Esophagus squamous epithelium (tissue), 5 donors: ENCODE data around the gene CNTNAP2. TPM values are rescaled to one million over a fixed set of nuclear protein-coding genes. Genes with fewer than 3 reads are reported as not detected.

ENCODE experiments used
- DNase-seq: peaks from one replicate; lab custom pipeline; 2025; lab: John Stamatoyannopoulos, UW
- H3K27ac ChIP-seq, 4 donors: fragments of 200-600 bp; sonication (generic); one replicate each; pipeline ENCODE4 v1.5.1; 2016 to 2019; ENCODE audit warnings: mild to moderate bottlenecking in 1 of 4
- H3K27me3 ChIP-seq, 4 donors: fragments of 200-600 bp; sonication (generic); 1 replicate in 3 of 4; 2 replicates in 1 of 4; pipeline versions ENCODE4 v1.5.1 to v1.6.0; 2017 to 2021; ENCODE audit warnings: antibody characterized with exemption in 1 of 4
- H3K36me3 ChIP-seq, 3 donors: fragments of 200-600 bp; sonication (generic); one replicate each; pipeline ENCODE4 v1.5.1; 2016 to 2019
- H3K4me1 ChIP-seq, 3 donors: fragments of 200-600 bp; sonication (generic); one replicate each; pipeline ENCODE4 v1.5.1; 2017 to 2019
- H3K4me3 ChIP-seq, 4 donors: fragments of 200-600 bp; sonication (generic); 1 replicate in 3 of 4; 2 replicates in 1 of 4; pipeline ENCODE4 v1.5.1; 2016 to 2019; ENCODE audit warnings: mild to moderate bottlenecking in 2 of 4, moderate library complexity in 1 of 4
- H3K9me3 ChIP-seq, 3 donors: fragments of 200-600 bp; sonication (generic); one replicate each; pipeline ENCODE4 v1.5.1; 2016 to 2019
- POLR2A ChIP-seq, 4 donors: fragments of 450-650 bp; IDR thresholded peaks; one replicate each; pipeline ENCODE4 v1.6.1; 2017; ENCODE audit warnings: antibody characterized with exemption in 4 of 4, mild to moderate bottlenecking in 4 of 4, moderate library complexity in 3 of 4
- WGBS, 2 donors: methylation state at CpG; one replicate each; pipeline ENCODE4 v1.1.5; 2018; 5-methylcytosine and 5-hydroxymethylcytosine counted together
- intact Hi-C: fragments of 100-400 bp; cut with DNase I; formaldehyde crosslinking; loops from one replicate; pipeline ENCODE4 v1.15.0; 2022
- total RNA-seq, 4 donors: library from RNA; depleted of rRNA; stranded (reverse); fragments of >200 nt; gene quantifications; one replicate each; pipeline ENCODE4 v1.1.0, GENCODE V29; 2016
- TF ChIP-seq, protein P1 (sequence below), 6 experiments: fragments of 450-650 bp in 4 of 6; fragments of 200-600 bp in 2 of 6; sonication (generic) in 2 of 6; IDR thresholded peaks; one replicate each; pipeline ENCODE4 v1.5.1; 2016 to 2019; ENCODE audit warnings: antibody characterized with exemption in 6 of 6, mild to moderate bottlenecking in 4 of 6, moderate library complexity in 4 of 6
- donor health status: DM: yes; HTN: yes; CAD: no.

CNTNAP2 gene
- total RNA-seq, 4 donors from 2014 or later, result 0.95 to 2.3 (median 1.2) TPM

DNA sequence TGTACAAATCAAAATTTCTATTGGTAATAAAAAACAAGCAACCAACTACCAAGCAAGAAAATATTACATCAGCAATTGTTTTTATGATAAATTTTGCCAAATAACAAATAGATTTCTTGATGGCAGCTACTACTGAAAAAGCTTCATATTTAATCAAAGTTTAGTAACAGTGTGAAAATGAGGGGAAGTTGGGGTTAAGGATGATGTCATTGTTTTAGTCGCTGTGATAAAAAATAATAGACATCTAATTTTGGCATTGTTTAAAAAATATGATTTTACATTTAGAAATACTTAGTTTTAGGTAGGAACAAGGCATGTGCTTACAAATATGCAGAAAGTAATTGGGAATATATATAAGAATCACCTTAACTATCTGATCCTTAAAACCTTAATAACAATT, 145.9 kb downstream of the CNTNAP2 start:
- H3K27ac ChIP-seq, result no peak overlapping the region
- no peaks in the 10 kb centered on the region for H3K27me3 ChIP-seq
- TF ChIP-seq POLR2A (IDR thresholded peaks at IDR 0.05), result no peak
- TF ChIP-seq, protein P1, sequence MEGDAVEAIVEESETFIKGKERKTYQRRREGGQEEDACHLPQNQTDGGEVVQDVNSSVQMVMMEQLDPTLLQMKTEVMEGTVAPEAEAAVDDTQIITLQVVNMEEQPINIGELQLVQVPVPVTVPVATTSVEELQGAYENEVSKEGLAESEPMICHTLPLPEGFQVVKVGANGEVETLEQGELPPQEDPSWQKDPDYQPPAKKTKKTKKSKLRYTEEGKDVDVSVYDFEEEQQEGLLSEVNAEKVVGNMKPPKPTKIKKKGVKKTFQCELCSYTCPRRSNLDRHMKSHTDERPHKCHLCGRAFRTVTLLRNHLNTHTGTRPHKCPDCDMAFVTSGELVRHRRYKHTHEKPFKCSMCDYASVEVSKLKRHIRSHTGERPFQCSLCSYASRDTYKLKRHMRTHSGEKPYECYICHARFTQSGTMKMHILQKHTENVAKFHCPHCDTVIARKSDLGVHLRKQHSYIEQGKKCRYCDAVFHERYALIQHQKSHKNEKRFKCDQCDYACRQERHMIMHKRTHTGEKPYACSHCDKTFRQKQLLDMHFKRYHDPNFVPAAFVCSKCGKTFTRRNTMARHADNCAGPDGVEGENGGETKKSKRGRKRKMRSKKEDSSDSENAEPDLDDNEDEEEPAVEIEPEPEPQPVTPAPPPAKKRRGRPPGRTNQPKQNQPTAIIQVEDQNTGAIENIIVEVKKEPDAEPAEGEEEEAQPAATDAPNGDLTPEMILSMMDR (IDR thresholded peaks at IDR 0.05), result no peak
- 52 to 58% methylated on average over 1 of the region's 1 CpG for WGBS, 2 donors
- no peaks in the 10 kb centered on the region for H3K4me1 ChIP-seq
- intact Hi-C loops, result no loop called here
- DNase-seq, result no peak
- H3K9me3 ChIP-seq, result peaks cover 0 to 8% (median 0%) of the 10 kb centered on the region in 3 donors
- no peak overlapping the region for H3K4me3 ChIP-seq
- H3K36me3 ChIP-seq, result no peaks in the 10 kb centered on the region

DNA sequence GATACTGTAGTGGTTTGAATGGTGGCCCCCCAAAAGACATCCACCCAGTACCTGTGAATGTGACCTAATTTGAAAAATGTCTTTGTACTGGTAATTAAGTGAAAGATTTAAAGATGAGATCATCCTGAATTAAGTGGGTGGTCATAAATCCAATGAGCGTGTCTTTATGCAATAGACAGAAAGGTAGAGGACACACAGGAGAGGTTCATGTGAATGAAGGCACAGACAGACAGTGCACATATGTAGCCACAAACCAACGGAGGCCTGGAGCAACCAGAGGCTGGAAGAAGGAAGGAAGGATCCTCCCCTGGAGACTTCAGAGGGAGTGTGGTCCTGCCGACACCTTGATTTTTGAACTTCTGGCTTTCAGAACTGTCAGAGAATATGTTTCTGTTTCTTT, 160.3 kb downstream of the CNTNAP2 start:
- intact Hi-C loops, result no loop called here
- H3K4me1 ChIP-seq, result no peaks in the 10 kb centered on the region
- H3K36me3 ChIP-seq, result no peaks in the 10 kb centered on the region
- WGBS, 2 donors, result 58 to 75% methylated on average over 3 of the region's 3 CpGs
- H3K9me3 ChIP-seq, result no peaks in the 10 kb centered on the region
- H3K27me3 ChIP-seq, result no peaks in the 10 kb centered on the region
- H3K27ac ChIP-seq, result no peak overlapping the region
- no peak for TF ChIP-seq POLR2A (IDR thresholded peaks at IDR 0.05)
- TF ChIP-seq, protein P1 (IDR thresholded peaks at IDR 0.05), result no peak
- no peak for DNase-seq
- H3K4me3 ChIP-seq, result no peak overlapping the region

DNA sequence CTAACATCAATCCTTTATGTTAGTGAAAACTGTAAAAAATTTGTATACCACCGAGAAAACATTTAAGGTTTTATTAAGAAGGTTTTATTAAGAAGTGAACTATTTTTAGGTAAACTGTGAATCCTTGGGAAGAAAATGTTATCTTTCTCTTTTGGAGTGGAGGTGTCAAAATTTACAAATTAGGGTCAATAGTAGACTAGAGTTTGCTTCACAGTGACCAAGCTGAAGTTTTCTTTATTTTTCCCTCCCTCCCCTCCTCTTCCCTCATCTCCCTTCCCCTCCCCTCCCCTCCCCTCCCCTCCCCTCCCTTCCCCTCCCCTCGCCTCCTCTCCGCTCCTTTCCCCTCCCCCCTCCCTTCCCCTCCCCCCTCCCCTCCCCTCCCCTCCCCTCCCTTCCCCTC, 168.8 kb downstream of the CNTNAP2 start:
- DNase-seq, result no peak
- H3K27me3 ChIP-seq, result no peaks in the 10 kb centered on the region
- no peaks in the 10 kb centered on the region for H3K9me3 ChIP-seq
- H3K4me1 ChIP-seq, result no peaks in the 10 kb centered on the region
- TF ChIP-seq, protein P1 (IDR thresholded peaks at IDR 0.05), result no peak
- no peaks in the 10 kb centered on the region for H3K36me3 ChIP-seq
- WGBS, 2 donors, result 81 to 88% methylated on average over 1 to 3 of the region's 3 CpGs
- H3K4me3 ChIP-seq, result no peak overlapping the region
- no peak overlapping the region for H3K27ac ChIP-seq
- intact Hi-C loops, result no loop called here

DNA sequence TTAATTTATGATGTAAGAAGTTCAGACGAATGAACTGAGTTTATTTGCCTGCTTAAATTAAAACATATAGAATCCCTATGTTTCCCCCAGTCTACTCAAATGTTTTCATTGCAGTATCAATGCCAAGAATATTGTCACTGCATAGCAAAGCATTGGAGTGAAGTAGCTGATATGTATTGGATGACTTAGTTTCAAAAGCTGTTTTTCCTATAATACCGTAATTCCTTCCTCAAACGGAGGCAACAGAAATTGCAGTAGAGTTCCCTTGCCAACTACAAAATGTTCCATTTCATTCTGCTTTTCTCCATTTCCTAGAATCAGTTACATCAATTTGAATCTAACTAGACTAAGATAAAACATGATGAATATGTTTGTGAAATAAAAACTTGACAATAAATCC, 174.1 kb downstream of the CNTNAP2 start:
- WGBS, 2 donors, result 76 to 79% methylated on average over 3 of the region's 3 CpGs
- Histone ChIP-seq H3K27ac (no peak overlapping the region), H3K4me1 (no peaks in the 10 kb centered on the region), H3K9me3 (no peaks in the 10 kb centered on the region), H3K36me3 (no peaks in the 10 kb centered on the region), H3K4me3 (no peak overlapping the region), H3K27me3 (no peaks in the 10 kb centered on the region)
- no peak for DNase-seq
- TF ChIP-seq, protein P1 (IDR thresholded peaks at IDR 0.05), result no peak
- TF ChIP-seq POLR2A (IDR thresholded peaks at IDR 0.05), result no peak
- intact Hi-C loops, result no loop called here

DNA sequence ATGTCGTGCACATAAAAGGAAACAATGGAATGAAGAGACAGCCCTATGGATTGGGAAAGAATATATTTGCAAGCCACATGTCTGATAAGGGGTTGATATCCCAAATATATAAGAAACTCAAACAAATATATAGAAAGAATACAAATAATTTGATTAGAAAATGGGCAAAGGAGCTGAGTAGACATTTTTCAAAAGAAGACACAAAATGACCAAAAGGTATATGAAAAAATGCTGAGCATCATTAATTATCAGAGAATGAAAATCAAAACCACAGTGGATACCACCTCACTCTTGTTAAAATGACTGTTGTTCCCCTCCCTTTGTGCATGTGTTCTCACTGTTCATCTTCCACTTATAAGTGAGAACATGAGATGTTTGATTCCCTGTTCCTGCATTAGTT, 175.3 kb downstream of the CNTNAP2 start:
- no peak for TF ChIP-seq POLR2A (IDR thresholded peaks at IDR 0.05)
- TF ChIP-seq, protein P1 (IDR thresholded peaks at IDR 0.05), result no peak
- H3K9me3 ChIP-seq, result no peaks in the 10 kb centered on the region
- intact Hi-C loops, result no loop called here
- DNase-seq, result no peak
- H3K27ac ChIP-seq, result no peak overlapping the region
- no peaks in the 10 kb centered on the region for H3K4me1 ChIP-seq
- WGBS, 2 donors, result 20 to 35% methylated on average over 1 of the region's 1 CpG
- H3K27me3 ChIP-seq, result no peaks in the 10 kb centered on the region
- H3K4me3 ChIP-seq, result no peak overlapping the region
- H3K36me3 ChIP-seq, result no peaks in the 10 kb centered on the region
